Memory B cell (primary cell): ENCODE results near the gene GP1BA.
A peak's percentile ranks its signal among the peaks of the same experiment; 100 is the strongest.

ENCODE experiments used
- ATAC-seq: fragments of 150-1000 bp; cut with Tn5 transposase; 2 replicates; pipeline ENCODE4 v1.10.0; 2021; ENCODE audit warnings: low read depth, mild to moderate bottlenecking, moderate library complexity
- DNase-seq, 2 donors: peaks; one replicate each; pipeline ENCODE4 v3.0.0; 2022; ENCODE audit warnings: low spot score in 2 of 2
- H3K27ac Mint-ChIP-seq: one replicate; pipeline ENCODE4 v1.8.0; 2022; ENCODE audit warnings: mild to moderate bottlenecking, moderate library complexity, mixed read lengths
- H3K27me3 Mint-ChIP-seq: one replicate; pipeline ENCODE4 v1.8.0; 2022; ENCODE audit warnings: mixed read lengths
- H3K36me3 Mint-ChIP-seq: one replicate; pipeline ENCODE4 v1.8.0; 2022; ENCODE audit warnings: mild to moderate bottlenecking, mixed read lengths
- H3K4me1 Mint-ChIP-seq: one replicate; pipeline ENCODE4 v1.8.0; 2022; ENCODE audit warnings: mixed read lengths
- H3K4me3 Mint-ChIP-seq: one replicate; pipeline ENCODE4 v1.8.0; 2022; ENCODE audit warnings: mild to moderate bottlenecking, moderate library complexity, mixed read lengths
- H3K9me3 Mint-ChIP-seq: one replicate; pipeline ENCODE4 v1.8.0; 2022; ENCODE audit warnings: mixed read lengths

The GP1BA gene

DNA sequence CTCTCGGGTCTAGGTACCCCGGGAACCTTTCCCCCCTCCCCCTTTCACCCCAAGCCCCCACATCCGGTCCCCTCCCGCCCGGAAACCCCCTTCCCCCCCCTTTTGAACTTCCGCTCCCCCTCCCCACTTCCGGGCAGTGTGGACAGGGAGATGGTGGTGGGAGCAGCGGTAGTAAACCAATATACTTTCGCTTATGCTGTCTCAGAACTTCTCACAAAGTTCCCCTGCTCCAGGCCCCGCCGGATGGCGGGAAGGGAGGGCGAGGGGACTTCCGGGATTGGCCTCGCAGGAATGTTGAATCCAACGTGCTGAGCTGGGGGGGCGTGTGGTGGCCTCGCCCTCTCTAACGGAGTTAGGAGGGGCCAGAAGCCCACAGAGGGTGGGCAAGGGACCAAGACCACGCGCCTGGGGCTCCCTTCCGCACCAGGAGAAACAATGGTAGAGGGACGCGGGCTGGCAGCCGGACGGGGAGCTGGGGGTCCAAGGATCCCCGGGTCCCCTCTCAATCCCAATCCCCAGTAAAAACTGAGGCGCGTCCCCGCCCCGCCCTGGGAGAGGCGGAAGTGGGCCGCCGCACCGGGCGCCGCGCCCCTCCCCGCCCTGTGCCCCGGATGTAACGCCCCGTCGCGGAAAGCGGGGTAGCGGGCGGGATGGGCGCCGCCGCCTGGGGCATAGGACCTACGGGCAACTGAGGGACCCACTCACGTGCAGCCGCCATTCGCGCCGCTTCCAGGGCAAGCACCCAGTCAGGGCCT, 15.5 kb downstream of the GP1BA start:
- peaks cover 19% of the 10 kb centered on the region for H3K36me3 Mint-ChIP-seq
- peak overlapping the region; percentile 99 for H3K4me3 Mint-ChIP-seq
- peak; percentile 15 for ATAC-seq
- peak in 1 of 2 donors; percentile 54 for DNase-seq
- peak overlapping the region; percentile 97 for H3K27ac Mint-ChIP-seq
- H3K9me3 Mint-ChIP-seq, result no peaks in the 10 kb centered on the region
- peaks cover 51% of the 10 kb centered on the region for H3K4me1 Mint-ChIP-seq
- no peaks in the 10 kb centered on the region for H3K27me3 Mint-ChIP-seq

GRCh38 chr17:4948166-4948930, 16.3 kb downstream of the GP1BA start, which contains the start of gene PFN1:
Gene PFN1 (minus strand): TSS chr17:4948530. CDS start chr17:4948394, 136 bp downstream.
- Mint-ChIP-seq H3K27ac (peak within 1 kb of the TSS; percentile 97), H3K4me3 (peak within 1 kb of the TSS; percentile 99), H3K27me3 (no peaks in the 10 kb centered on the region), H3K9me3 (no peaks in the 10 kb centered on the region), H3K4me1 (peaks cover 45% of the 10 kb centered on the region), H3K36me3 (peaks cover 19% of the 10 kb centered on the region)
- peak; percentile 66 to 87 for DNase-seq
- peak; percentile 49 for ATAC-seq

DNA sequence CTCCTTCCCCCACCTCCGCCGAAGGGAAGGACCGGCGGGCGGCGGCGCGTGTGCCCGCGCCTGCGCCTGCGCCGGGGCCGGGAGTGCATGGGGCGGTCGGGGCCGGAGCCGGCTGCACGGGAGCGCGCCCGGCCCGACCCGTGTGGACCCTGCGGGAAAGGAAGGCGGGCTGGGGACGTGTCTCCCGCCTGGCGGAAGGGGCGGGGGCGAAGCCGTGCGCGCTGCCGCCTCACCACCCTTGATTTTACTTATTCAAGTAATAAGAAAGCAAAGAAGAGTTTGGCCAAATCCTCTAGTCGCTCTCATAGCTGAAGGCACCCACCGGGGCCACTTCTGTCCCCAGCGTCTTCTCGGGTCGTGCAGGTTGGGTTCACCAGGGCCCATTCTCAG, 16.8 kb downstream of the GP1BA start:
- Mint-ChIP-seq H3K27ac (peak overlapping the region; percentile 97), H3K36me3 (peaks cover 19% of the 10 kb centered on the region), H3K4me3 (peak overlapping the region; percentile 99), H3K9me3 (no peaks in the 10 kb centered on the region), H3K4me1 (peaks cover 42% of the 10 kb centered on the region), H3K27me3 (no peaks in the 10 kb centered on the region)
- peak; percentile 73 to 80 for DNase-seq
- peak; percentile 57 for ATAC-seq

DNA sequence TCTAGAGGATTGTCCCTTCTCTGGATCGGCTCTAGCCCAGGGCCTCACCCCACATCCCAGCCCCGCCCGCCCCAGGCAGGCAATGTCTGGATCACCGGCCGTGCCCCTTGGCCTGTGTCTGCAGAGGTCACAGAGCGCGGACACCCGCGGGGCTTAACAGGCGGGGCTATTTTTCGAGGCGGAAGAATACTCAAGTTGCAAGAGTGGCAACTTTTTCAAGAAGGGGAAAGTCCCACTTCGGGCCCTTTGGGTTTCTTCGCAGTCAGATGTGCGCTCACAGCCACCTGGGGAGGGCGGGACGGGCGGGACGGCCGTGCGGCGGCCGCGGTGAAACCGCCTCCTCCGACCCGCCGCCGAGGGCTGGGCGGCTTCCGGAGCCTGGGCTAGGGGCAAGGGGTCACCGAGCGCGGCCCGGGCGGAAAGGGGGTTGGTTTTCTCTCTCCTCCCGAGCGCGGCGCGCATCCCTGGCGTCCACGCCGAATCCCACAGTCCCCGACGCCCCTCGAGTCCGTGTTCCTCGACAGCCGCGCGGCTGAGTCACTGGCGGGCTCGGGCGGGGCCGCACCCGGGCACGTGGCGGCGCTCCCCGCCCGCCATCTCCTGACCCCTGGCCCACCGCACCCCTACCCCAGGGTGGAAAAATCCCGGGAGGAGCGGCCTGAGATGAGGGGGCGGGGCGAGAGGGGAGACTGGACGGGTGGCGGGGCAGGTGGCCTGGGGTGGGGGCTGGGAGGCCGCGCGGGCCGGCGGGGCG, 17.4 kb downstream of the GP1BA start:
- H3K4me1 Mint-ChIP-seq, result peaks cover 36% of the 10 kb centered on the region
- no peaks in the 10 kb centered on the region for H3K9me3 Mint-ChIP-seq
- ATAC-seq (peak; percentile 62), DNase-seq (peak; percentile 79 to 85)
- peak overlapping the region; percentile 99 for H3K4me3 Mint-ChIP-seq
- H3K36me3 Mint-ChIP-seq, result peaks cover 15% of the 10 kb centered on the region
- H3K27me3 Mint-ChIP-seq, result no peaks in the 10 kb centered on the region
- H3K27ac Mint-ChIP-seq, result peak overlapping the region; percentile 97

DNA sequence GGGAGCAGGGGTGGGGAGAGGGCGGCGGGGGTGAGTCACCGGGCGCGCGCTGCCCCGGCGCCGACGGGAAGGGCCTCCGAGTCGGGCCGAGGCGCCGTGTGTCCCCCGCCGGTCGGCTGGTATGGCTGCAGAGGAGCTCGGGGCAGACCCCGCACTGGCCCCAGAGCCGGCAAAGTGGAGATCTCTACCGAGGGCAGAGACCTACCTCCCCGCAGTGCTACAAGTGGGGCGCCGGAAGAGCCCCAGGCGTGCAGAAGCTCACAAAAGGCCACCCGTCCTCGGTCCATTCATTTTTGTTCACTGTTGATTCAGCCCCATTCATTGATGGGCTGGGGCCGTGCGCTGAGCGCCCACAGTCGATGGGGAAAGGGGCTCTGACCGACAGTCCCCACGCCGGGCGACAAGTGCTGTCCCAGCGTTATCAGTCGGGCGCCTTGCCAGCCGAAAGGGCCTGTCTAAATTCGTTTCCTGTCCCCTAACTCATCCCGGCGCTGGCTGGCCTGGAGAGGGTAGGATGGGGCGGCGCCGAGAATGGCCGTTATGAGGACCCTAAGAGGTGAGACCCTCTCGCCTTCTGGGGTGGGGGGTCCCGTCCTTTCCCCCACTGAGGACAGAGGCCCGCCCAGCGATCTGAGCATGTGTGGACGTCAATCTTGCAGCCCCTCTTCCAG, 18.1 kb downstream of the GP1BA start:
- peaks cover 29% of the 10 kb centered on the region for H3K4me1 Mint-ChIP-seq
- DNase-seq (peak in 1 of 2 donors; percentile 56), ATAC-seq (peak; percentile 1)
- peaks cover 13% of the 10 kb centered on the region for H3K36me3 Mint-ChIP-seq
- no peaks in the 10 kb centered on the region for H3K9me3 Mint-ChIP-seq
- peak overlapping the region; percentile 97 for H3K27ac Mint-ChIP-seq
- H3K4me3 Mint-ChIP-seq, result peak overlapping the region; percentile 80
- H3K27me3 Mint-ChIP-seq, result no peaks in the 10 kb centered on the region

DNA sequence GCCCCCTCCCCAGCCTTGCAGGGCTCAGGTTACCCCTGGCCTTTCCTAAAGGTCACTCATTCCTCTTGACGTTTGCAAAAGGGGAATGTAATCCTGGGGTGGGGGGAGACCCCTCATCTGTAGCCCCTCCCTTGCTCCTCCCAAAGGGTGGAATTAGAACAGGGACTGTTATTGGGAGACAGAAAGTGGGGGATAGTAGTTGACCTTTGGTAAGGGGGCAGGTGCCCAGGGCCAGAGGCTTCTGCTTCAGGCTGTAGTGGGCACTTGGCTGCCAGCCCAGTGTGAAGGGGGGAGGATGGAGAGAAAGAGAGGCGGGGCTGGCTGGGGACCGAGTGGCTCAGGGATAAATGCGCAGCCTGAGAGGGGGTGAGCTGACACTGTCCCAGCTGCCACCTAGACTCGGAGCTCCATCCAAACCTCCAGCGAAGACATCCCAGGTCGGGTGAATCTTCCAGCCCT, 18.7 kb downstream of the GP1BA start, which contains the start of gene ENO3:
Gene ENO3 (plus strand): TSS at position 374 of the 459 bp plus-strand sequence. CDS start 711 bp downstream, outside the sequence.
- peak within 1 kb of the TSS; percentile 80 for H3K4me3 Mint-ChIP-seq
- DNase-seq (no peak), ATAC-seq (no peak)
- no peaks in the 10 kb centered on the region for H3K27me3 Mint-ChIP-seq
- peaks cover 7% of the 10 kb centered on the region for H3K36me3 Mint-ChIP-seq
- H3K27ac Mint-ChIP-seq, result peak within 1 kb of the TSS; percentile 97
- H3K4me1 Mint-ChIP-seq, result peaks cover 23% of the 10 kb centered on the region
- H3K9me3 Mint-ChIP-seq, result no peaks in the 10 kb centered on the region

- H3K27me3 Mint-ChIP-seq, result no peaks in the 10 kb centered on the region
- ATAC-seq, result no peak
- DNase-seq, result no peak
- H3K9me3 Mint-ChIP-seq, result no peaks in the 10 kb centered on the region
- H3K36me3 Mint-ChIP-seq, result peaks cover 5% of the 10 kb centered on the region
- no peak overlapping the region for H3K27ac Mint-ChIP-seq
- H3K4me3 Mint-ChIP-seq, result peak overlapping the region; percentile 51
- peaks cover 20% of the 10 kb centered on the region for H3K4me1 Mint-ChIP-seq
These were observed 19.4 kb downstream of the GP1BA start for GRCh38 chr17:4951486-4951885.

DNA sequence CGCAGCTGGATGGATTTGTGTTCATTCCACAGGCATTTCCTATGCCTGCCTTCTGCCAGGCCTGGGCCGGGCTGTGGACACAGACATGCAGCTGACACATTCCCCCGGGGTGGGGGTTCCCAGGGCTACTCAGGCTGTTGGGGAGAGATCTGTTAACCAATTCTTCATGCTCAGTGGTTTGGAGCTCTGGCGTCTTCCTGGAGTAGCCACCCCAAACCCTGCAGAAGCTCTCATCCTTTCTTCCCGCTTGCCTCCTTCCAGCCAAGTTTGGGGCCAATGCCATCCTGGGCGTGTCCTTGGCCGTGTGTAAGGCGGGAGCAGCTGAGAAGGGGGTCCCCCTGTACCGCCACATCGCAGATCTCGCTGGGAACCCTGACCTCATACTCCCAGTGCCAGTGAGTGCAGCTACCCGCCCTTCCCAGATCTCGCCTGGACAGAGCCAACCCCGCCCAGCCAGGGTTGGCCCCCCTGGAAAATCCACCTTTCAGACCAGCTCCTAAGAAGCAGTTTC, 21.4 kb downstream of the GP1BA start:
- H3K4me3 Mint-ChIP-seq, result no peak overlapping the region
- no peak for DNase-seq
- no peak overlapping the region for H3K27ac Mint-ChIP-seq
- no peak for ATAC-seq
- H3K4me1 Mint-ChIP-seq, result peaks cover 18% of the 10 kb centered on the region
- H3K9me3 Mint-ChIP-seq, result no peaks in the 10 kb centered on the region
- H3K27me3 Mint-ChIP-seq, result no peaks in the 10 kb centered on the region
- no peaks in the 10 kb centered on the region for H3K36me3 Mint-ChIP-seq

GRCh38 chr17:4955091-4955490, 23.0 kb downstream of the GP1BA start:
- Mint-ChIP-seq H3K36me3 (peaks cover 6% of the 10 kb centered on the region), H3K4me3 (no peak overlapping the region), H3K27me3 (no peaks in the 10 kb centered on the region), H3K27ac (no peak overlapping the region), H3K4me1 (peaks cover 16% of the 10 kb centered on the region), H3K9me3 (no peaks in the 10 kb centered on the region)
- DNase-seq (no peak), ATAC-seq (no peak)

DNA sequence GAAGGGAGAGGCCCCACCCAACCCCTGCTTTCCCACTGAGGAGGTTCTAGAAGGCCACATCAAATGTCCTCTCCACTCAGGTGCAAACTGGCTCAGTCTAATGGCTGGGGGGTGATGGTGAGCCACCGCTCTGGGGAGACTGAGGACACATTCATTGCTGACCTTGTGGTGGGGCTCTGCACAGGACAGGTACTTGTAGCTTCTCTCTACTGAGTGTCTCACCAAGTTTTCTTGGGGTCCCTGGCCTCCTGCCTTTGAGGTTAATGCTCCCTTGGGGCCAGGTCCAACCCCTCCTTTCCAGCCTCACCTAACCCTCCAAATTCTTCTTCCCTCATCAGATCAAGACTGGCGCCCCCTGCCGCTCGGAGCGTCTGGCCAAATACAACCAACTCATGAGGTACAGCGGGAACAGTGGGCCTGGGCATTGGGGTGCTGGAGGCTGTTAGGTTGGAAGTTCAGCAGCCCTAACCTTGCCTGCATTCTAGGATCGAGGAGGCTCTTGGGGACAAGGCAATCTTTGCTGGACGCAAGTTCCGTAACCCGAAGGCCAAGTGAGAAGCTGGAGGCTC, 24.5 kb downstream of the GP1BA start:
- H3K27ac Mint-ChIP-seq, result no peak overlapping the region
- no peak for ATAC-seq

DNA sequence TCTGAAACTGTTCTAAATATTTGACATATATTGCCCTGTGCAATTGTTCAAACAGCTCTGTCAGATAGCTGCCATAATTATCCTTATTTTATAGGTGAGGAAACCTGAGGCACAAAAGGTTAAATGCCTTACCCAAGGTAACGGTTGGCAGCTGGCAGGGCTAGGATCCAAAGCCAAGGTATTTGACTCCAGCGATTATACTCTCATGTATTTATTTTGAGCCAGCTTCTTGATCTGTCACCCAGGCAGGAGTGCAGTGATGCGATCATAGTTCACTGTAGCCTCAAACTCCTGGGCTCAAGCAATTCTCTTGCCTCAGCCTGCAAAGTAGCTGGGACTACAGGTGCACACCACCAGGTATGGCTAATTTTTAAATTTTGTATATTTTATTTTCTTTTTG, 26.0 kb downstream of the GP1BA start:
- DNase-seq (no peak), ATAC-seq (no peak)
- Mint-ChIP-seq H3K4me3 (no peak overlapping the region), H3K36me3 (peaks cover 13% of the 10 kb centered on the region), H3K4me1 (peaks cover 5% of the 10 kb centered on the region), H3K27me3 (no peaks in the 10 kb centered on the region), H3K27ac (no peak overlapping the region), H3K9me3 (no peaks in the 10 kb centered on the region)

More for the DNA sequence above, 24.5 kb downstream of the GP1BA start:
- no peak for DNase-seq
- Mint-ChIP-seq H3K4me3 (no peak overlapping the region), H3K27me3 (no peaks in the 10 kb centered on the region), H3K36me3 (peaks cover 13% of the 10 kb centered on the region), H3K4me1 (peaks cover 5% of the 10 kb centered on the region), H3K9me3 (no peaks in the 10 kb centered on the region)

GRCh38 chr17:4959261-4959965, 27.3 kb downstream of the GP1BA start:
- Mint-ChIP-seq H3K4me3 (no peak overlapping the region), H3K4me1 (peaks cover 5% of the 10 kb centered on the region), H3K36me3 (peaks cover 15% of the 10 kb centered on the region), H3K27ac (no peak overlapping the region), H3K27me3 (no peaks in the 10 kb centered on the region), H3K9me3 (no peaks in the 10 kb centered on the region)
- no peak for DNase-seq
- ATAC-seq, result no peak
